ENCODE results near the gene COL23A1.

Gene COL23A1

DNA sequence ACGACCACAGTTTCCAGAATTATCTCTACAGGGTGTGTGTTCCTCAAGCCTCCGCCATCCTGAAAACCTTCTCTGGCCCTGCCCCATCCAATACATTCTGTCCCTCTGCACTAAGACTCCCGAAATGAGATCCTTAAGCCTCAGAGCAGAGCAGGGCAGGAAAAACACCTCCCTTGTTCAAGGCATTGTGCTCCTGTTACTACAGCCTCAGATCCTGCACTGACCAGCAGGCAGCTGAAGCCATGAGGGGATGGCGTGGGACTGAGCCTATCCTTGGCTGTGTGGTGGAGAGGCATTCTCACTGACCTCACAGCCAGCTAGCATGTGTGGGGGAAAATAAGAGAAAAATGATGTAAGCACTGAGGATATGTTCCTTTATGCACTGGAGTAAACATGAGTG, 250.9 kb downstream of the COL23A1 start:
- no peak for DNase-seq (ENCODE audit: low spot score)

DNA sequence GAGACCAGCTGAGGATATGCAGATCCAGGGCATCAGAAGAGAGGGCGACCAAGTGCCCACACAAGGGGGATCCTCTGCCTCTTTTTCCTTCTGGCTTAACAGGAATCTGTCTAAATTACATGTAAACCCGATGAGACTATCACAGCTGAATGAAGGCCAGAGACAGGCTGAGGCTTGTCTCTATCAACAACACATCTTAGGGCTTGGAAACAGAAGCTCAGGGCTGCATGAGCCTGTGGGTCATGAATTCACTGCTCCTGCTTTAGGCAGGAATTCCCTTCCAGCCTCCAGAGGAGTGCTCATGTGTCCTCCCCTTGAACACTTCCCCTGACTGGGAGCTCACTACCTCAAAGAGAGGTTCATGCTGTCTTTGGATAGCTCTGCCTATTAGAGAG, 251.4 kb downstream of the COL23A1 start:
- DNase-seq (ENCODE audit: low spot score): no peak

DNA sequence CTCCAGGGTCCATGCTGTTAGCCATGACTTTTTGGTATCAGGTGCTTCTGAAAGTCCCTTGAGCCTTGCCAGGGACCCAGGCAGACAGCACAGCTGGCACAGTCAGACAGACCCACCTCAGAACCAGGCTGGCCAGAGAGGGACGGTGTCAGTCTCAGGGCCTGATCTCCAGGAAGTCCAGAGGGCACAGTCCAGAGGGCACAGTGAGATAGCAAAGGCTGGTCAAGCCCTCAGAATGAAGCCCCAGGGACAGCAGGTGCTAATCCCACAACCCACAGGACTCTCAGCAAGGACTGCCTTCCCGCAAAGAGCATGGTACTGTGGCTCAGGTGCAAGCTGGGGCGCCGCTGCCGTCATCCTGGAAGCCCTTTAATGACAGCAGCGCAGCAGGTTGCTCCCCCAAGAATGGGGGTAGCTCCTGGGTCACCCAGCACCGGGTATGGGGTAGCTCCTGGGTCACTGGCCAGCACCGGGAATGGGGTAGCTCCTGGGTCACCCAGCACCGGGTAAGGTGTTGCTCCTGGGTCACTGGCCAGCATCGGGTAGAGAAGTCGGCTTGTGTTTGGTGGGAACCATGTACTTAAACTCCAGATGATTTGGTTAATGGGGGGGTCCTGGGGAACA, 252.0 kb downstream of the COL23A1 start:
- DNase-seq (ENCODE audit: low spot score): no peak

DNA sequence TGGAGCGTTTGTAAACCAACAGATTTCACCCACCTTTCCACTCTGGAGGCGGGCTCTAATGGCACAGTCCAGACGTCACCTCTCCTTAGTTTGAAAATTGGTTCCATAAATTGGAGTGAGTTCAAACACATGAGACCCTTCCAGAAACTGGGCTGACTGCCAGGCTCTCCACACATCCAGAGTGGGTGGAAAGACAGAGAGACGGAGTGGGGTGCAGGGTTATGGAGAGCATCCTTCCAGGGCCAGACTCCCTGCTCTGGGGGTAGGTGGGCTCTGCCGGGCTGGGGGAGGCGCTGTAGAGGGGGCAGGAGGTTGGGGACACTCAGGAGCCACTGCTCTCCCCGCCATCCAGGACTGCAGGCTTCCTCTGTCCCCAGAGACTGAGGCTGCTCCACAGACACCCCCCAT, 252.9 kb downstream of the COL23A1 start:
- DNase-seq (ENCODE audit: low spot score): no peak

DNA sequence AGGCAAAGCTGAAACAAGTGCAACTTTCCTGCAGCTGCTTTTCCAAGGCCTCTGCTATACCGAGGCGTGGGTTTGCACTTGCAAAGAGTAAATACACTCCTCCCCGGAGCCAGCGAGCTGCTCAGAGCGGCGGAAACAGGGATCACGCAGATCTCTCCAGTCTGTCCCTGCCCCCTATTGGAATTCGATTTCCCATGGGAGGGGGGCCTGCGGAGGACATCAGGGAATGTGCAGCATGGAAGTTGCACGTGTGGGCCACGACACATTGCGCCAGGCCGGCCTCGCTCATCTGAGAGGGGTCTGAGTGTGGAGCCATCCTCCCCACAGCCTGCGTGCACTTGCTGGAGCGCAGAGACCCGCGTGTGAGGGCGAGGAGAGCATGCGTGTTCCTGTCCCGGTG, 253.3 kb downstream of the COL23A1 start:
- DNase-seq (ENCODE audit: low spot score): no peak

DNA sequence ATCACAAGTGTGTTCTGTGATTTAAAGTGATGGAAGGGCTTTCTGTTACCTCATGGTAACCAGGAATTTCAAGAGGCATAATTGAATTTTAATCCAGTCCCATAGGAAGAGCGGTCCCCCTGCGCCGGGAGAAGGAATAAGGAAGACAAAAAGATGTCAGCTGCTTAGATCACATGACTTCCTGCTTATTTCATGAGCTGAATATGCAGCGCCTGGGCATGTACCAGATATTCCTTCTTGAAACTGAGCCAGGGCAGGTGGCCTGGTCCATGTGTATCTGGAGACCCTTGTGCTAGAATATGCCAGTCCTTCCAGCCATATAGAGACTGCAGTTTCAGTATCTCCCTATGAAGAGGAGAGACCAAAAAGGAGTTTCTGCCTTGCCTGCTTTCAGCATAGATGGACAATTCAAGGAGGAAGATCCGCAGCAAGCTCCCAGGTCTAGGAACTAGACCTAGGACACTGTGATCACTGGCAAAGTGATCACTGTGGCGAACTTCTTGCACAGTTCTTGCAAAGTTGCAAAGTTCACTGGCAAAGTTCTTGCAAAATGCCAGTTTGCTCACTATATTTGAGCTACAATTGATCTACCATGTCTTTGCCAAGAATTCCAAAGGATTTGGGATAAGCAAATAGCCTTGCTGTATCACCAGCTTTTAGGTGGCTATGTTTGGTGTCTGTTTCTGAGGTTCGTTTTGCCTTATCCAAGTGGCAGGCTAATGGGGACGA, 254.7 kb downstream of the COL23A1 start:
- no peak for DNase-seq (ENCODE audit: low spot score)

DNA sequence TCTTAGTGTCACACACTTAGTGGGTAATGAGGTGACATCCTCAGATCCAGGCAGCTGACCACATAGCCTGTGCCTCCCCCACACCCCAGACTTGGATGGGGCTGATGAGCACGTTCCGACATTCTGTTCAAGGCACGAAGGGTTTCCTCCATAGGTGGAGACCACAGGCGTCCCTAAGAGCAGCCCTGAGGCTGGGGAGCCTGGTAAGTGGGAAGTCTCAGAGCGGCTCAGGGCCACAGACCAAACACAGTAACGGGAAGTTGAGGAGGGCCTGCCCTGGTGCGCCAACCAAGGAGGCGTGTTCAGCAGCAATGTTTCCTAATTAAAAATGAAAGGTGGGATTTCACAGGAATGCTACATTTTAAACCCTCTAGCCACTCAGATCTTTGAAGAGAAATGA, 255.3 kb downstream of the COL23A1 start:
- no peak for DNase-seq (ENCODE audit: low spot score)

DNA sequence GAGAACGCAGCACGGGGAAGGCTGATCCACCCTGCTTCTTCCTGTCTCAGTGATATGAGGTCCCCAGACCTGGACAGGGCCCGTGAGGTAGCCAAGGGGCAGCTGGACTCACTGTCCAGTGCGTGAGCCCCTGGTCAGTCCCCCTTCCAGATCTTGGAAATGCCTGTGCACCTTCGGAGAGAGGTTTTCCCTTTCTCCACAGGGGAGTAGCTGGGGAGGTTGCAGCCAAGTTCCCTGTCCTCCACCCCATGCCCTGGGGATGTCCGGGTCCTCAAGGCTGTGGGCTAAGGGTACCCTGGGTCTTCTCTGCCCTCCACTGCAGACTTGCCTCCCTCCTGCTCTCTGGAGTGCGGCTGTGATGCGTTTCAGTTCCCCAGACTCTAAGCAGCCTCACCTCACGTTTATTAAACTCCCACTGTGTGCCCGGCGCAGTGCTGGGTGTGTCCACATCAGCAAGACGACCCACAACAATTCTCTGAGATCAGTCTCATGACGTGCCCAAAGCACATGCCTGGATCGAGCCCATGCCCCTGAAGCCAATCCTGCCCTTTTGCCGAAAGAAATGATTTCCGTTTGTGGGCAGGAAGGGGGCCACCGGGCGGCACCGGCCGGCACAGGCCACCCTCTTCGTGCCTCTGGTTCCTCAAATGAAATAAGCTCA, 256.2 kb downstream of the COL23A1 start:
- no peak for DNase-seq (ENCODE audit: low spot score)

DNA sequence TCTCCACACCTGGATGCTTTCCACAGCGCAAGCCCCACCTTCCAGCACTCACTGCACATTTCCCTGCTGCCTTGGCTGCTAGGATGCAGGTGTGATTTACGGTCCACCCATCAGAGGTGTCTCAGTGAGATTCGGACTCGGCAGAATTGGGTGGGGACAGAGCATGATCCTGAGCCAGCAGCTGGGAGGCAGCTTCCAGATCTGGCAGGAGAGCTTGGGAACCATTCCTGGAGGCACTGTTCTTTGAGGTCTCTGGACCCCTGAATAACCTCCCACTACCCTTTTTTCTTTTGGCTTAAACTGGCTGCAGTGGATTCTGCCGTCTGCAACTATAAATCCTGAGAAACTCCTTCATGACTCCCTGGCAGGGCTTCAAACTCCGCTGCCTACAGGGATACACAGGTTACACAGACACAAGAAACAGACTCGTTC, 258.0 kb downstream of the COL23A1 start:
- no peak for DNase-seq (ENCODE audit: low spot score)

DNA sequence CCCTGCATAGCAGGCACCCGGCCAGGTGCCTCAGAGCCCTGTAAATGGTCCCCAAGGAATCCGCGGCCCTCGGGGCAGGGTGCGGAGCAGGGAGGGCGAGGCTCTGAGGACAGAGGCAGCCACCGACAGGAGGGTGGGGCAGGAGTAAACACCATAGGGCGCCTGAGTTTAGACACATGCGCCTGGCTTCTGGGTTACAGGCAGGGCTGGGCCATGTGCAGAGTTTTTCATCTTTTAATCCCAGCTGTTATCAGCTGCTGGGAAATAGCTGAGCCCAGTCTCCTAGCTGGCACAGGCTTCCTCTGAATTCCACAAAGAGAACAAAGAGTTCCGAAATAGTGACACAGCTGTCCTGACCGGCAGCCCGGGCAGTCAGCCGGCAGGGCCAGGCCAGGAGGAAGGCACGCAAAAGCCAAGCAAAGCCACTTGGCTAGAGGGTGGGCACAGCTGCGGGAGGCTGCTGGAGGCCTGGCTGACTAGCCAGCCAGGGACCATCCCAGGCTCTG, 258.6 kb downstream of the COL23A1 start:
- DNase-seq (ENCODE audit: low spot score): peak; percentile 74

DNA sequence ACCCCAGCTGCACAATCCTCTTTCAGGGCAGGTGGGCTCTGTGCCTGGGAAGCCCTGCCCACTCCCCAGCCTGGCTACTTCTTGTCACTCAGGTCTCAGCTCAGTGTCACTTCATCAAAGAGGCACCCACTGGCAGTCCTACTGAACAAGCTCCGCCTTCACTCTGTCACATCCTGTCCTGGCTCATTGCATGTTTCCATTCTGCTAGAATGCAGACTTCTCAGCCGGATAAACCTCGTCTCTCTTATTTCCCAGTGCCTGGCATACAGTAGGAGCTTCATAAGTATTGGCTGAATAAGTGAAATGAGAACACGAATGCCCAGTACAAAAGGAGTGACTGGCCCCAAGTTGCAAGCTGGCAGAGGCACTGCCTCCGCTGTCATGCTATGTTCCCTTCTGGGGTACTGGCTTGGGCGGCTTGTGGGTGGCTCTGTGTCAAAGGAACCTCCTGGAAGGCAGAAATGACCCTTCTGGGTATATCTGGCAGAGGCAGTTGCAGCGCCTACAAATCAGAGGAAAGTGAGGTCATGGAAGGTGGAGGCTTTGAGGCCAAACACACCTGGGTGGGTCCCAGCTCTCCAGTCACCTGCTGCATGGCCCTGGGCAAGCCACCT, 259.3 kb downstream of the COL23A1 start:
- no peak for DNase-seq (ENCODE audit: low spot score)

DNA sequence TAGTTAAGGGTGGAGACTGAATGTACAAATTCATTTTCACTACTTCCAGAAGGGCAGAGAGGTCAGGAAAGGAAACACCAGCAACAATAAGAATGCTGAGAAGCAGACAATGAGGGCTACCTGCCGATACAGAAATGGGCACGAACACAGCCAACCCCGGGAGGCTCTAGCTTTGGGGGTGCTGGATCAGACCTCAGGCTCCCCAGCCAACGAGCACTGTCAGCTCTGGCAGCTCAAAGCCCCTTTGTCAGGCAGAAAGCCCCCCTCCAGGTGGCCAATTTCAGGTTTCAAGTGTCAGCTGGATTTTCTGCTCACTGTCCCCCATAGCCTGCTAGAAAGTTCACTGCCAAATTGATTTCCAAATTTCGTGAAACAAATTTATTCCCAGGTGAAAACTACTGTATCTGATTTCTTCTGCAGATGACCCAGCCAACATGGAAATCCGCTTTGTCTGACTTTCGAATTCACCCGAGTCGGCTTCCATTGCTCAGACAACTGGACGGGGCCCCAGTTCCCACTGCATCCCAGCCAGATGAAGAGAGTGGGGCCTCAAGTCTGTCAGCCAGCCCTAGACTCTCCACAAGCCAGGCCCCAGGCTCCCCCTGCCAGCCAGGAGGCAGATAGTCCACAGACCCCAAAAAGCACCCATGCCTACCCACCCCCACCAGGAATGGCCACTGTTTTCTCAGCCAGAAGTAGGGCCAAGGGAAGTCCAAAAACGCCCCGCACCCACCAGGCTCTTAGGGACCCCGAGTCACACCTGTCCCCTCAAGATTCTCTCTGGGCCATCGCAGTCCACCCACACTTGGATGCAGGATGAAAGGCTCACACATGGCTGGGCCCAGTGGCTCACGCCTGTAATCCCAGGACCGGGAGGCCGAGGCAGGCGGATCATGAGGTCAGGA, 261.1 kb downstream of the COL23A1 start:
- DNase-seq (ENCODE audit: low spot score): no peak

DNA sequence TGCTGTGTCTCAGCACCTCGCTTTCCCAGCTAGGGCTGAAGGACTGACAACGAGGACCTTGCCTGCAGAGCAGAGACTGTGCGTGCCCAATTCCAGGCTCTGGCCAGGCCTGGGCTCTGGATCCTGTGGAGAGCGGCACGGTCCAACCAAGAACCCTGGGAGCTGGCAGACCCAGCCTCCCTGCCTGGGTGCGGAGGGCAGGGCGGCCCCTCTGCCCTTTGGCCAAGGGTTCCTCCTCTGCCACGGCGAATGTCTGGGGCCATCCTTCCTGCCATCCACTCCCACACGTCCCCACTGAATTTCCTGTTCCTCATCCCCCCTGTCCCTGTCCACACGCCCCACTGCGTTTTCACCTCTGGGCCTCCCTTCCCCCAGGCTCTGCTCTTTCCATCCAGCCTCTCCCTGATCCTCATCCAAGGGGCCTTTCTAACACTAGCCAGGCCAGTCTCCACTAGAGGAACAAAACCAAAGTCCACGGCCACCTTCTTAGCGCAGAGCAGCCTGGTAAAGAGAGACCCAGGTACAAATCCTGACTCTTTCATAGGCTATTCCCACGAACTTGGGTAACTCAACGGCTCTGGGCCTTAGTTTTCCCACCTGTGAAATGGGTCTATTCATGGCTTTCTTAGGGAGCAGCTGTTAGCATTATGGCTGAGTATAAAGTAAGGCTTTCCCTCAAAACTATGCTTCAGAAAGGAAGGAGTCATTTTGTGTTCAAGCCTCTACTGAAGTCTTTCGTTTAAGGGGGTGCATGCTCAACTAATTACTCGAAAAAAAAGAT, 262.1 kb downstream of the COL23A1 start:
- no peak for DNase-seq (ENCODE audit: low spot score)

DNA sequence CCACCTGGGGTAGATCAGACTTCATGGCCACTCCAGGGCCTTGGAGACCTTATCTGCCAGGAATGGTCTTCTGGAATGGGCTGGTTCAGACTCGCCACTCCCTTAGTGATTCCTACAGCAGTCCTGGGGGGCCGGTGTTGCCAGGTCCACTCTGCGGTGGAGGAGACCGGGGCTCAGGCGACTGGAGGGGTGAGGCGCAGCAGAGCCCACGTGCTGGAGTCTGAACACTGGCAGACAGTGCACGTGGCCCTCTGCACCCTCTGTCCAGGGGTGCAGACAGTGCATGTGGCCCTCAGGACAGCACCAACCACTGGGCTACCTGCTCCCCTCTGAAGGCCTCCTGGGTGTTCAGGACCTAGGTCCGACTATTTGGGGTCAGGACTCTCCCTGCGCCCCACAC, 262.7 kb downstream of the COL23A1 start:
- no peak for DNase-seq (ENCODE audit: low spot score)

DNA sequence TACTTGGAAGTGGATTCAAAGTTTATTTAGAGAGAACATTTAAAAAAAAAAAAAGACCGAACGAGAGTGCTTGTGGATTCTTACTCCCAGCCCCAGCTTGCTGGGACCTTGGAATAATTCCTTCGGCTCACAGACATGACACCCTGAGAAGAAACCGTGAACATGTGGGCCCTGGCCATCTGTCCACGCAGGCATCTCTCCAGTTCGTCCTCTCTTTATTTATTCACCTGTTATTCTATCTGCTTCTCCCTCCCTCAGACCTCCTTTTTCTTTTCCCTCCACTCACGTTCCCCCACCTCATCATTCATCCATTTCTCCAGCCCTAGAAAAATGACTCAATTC, 263.8 kb downstream of the COL23A1 start:
- DNase-seq (ENCODE audit: low spot score): no peak

DNA sequence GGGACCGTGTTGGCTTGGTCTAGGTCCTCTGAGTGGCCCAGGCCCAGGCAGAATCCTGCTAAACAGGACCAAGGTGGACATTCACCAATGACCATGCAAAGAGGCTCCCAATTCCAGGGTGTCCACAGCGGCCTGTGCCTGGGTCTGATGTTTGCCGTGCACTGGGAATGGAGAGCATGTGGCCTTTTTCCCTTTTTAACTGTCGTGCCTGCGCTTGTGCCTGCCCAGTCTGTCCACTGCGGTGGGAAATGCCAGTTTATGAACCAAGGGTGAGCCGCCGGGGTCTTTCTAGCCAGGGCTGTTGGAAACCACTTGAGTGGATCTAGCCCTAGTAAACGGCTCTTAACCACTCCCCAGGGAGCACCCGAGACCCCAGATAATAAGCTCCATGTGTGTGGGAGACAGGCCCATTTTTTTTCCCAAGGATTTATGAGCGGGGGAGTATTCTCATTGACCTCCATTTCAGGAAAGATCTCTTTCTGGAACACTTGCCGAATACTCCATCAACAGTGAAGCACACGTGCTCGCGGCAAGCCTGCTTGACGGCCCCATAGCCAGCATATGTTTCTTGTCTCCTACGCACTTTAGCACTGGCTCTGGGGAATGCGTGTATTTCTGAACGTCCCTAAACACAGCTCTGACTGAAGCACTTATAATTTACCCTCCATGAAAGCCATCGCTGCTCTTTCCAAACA, 264.4 kb downstream of the COL23A1 start:
- DNase-seq (ENCODE audit: low spot score): no peak

DNA sequence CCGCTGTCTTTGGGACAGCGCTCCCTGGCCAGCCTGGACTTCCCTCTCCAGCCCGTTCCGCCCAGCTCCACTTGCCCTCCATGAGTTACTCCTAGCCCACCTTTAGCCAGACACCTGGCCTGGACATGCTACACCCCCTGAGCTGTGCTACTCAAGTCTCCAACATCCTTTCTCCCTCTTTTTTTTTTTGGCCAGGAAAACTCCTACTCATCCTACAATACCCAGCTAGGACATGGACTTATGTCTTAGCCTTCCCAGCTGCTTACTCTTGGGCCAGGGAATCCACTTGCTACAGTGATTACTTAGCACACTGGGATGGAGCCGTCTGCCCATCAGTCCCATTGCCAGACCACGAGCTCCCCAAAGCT, 264.9 kb downstream of the COL23A1 start:
- DNase-seq (ENCODE audit: low spot score): no peak

DNA sequence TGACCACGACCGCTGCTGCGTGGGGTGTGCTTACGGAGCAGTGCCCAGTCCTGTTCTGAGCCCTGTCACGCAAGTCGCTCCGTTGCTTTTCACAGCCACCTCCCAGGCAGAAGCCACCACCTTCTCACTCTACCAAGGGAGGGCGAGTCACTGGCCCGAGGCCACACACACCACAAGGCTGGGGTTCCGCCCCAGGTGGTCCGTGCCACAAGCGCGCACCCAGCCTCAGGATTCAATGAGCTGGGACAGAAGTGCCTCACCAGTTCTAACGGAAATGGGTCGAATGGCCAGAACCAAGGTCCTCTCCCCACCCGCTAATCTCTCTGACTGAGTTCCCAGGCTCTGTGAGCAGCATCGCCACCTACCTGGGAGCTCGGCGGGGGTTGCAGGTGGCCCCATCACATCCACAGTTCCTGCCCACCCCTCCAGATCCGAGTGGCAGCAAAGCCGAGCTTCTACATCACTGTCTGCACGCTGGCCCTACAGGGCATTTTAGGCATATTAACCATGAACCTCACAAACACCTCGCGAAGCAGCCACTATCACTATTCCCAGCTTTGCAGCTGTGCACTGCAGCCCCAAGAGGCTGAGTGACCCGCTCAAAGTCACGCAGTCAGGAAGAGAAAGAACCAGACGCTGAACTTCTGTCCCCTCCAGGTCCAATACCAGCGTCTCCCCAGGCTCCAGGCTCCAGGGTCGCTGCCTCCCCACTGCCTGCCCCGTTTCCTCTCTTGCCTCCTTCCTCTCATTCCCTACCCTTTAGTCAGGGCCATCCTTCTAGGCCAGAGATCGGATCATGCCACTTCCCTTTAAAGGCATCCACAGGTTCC, 265.5 kb downstream of the COL23A1 start:
- DNase-seq (ENCODE audit: low spot score): no peak

DNA sequence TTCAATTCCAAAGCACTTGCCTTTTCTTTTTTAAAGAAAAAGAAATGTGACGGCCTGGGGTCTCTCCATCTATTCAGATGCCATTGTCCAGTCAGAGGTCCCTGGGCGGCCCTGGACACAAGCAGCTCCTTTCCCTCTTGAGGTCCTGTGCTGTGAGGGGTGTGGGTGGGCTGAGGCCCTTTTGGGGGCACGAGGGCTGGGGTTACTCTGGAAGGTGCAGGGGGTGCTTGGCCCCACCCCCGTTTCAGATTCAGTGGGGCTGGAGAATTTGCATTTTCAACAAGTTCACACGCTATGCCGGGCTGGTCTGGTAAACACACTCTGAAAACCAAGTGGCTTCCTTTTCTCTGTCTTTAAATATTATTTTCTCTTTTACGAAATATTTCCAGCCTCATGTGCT, 266.2 kb downstream of the COL23A1 start:
- no peak for DNase-seq (ENCODE audit: low spot score)

DNA sequence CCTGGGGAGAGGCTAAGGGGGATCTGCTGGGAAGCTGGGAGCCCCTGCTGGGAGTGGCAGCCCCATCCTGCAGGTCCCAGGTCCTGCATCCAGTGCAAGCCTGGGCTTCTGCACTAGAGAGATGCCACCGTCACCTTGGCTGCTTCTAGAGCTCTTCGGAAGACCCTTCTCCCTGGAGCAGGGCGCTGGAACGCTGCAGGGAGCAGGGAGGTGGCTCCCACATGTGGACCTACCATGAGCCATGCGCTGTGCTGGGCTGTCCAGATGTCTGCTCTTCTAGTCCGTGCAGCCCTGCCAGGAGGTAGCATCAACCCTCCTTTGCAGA, 266.7 kb downstream of the COL23A1 start:
- DNase-seq (ENCODE audit: low spot score): no peak
